Stomach smooth muscle (tissue), 2 donors: Measurements from ENCODE around the gene MIEN1.

Source experiments
- H3K27ac ChIP-seq: one replicate; pipeline ENCODE4 v1.7.0; 2013; ENCODE audit warnings: mild to moderate bottlenecking, low read length, inconsistent platforms
- H3K27me3 ChIP-seq, 2 donors: one replicate each; pipeline ENCODE4 v1.7.0; 2013; ENCODE audit warnings: low read length in 2 of 2; ENCODE audit not compliant: insufficient read depth in 2 of 2, control insufficient read depth in 1 of 2
- H3K36me3 ChIP-seq, 2 donors: one replicate each; pipeline ENCODE4 v1.7.0; 2013; ENCODE audit warnings: low read length in 2 of 2; ENCODE audit not compliant: control insufficient read depth in 2 of 2, insufficient read depth in 2 of 2
- H3K4me1 ChIP-seq: one replicate; pipeline ENCODE4 v1.7.0; 2013; ENCODE audit warnings: low read length; ENCODE audit not compliant: control insufficient read depth, insufficient read depth
- H3K4me3 ChIP-seq, 2 donors: one replicate each; pipeline ENCODE4 v1.7.0; 2013; ENCODE audit warnings: low read length in 2 of 2
- H3K9ac ChIP-seq, 2 donors: one replicate each; pipeline ENCODE4 v1.7.0; 2013; ENCODE audit warnings: low read length in 2 of 2, mild to moderate bottlenecking in 1 of 2
- H3K9me3 ChIP-seq, 2 donors: one replicate each; pipeline ENCODE4 v1.7.0; 2013; ENCODE audit warnings: low read length in 2 of 2; ENCODE audit not compliant: control insufficient read depth in 2 of 2
- donor health status: healthy.
- donor health status: Pancreatic carcinoma.

The MIEN1 gene

GRCh38 chr17:39738983-39739884, 8.9 kb upstream of the MIEN1 start:
- Histone ChIP-seq H3K4me3 (peak overlapping the region in 1 of 2 donors; percentile 22), H3K27ac (no peak overlapping the region), H3K36me3 (no peaks in the 10 kb centered on the region), H3K9ac (no peak overlapping the region), H3K4me1 (peaks cover 16% of the 10 kb centered on the region), H3K9me3 (no peaks in the 10 kb centered on the region), H3K27me3 (peaks cover 59 to 62% of the 10 kb centered on the region in 2 donors)

- Histone ChIP-seq H3K4me3 (no peak overlapping the region), H3K27ac (no peak overlapping the region), H3K4me1 (peaks cover 16% of the 10 kb centered on the region), H3K36me3 (no peaks in the 10 kb centered on the region), H3K27me3 (peaks cover 55 to 58% of the 10 kb centered on the region in 2 donors), H3K9ac (no peak overlapping the region), H3K9me3 (no peaks in the 10 kb centered on the region)
These were observed 8.2 kb upstream of the MIEN1 start for GRCh38 chr17:39738568-39738901.

- Histone ChIP-seq H3K27me3 (peaks cover 50 to 54% of the 10 kb centered on the region in 2 donors), H3K36me3 (no peaks in the 10 kb centered on the region), H3K4me1 (peaks cover 16% of the 10 kb centered on the region), H3K9ac (no peak within 1 kb of the TSS), H3K27ac (no peak within 1 kb of the TSS), H3K9me3 (no peaks in the 10 kb centered on the region), H3K4me3 (peak within 1 kb of the TSS in 1 of 2 donors; percentile 55)
These were observed 7.6 kb upstream of the MIEN1 start, which contains the start of gene GRB7 for GRCh38 chr17:39737760-39738567. GRB7 (plus strand) TSS chr17:39737938; CDS start chr17:39742302, 4,364 bp downstream.

- Histone ChIP-seq H3K4me3 (no peak overlapping the region), H3K27ac (no peak overlapping the region), H3K9ac (no peak overlapping the region)
These were observed 7.0 kb upstream of the MIEN1 start for GRCh38 chr17:39737206-39737759.

GRCh38 chr17:39736319-39737165, 6.2 kb upstream of the MIEN1 start:
- peaks cover 16% of the 10 kb centered on the region for H3K4me1 ChIP-seq
- H3K9me3 ChIP-seq, result no peaks in the 10 kb centered on the region
- no peak overlapping the region for H3K27ac ChIP-seq
- H3K27me3 ChIP-seq, result peaks cover 41 to 45% of the 10 kb centered on the region in 2 donors
- H3K36me3 ChIP-seq, result no peaks in the 10 kb centered on the region
- no peak overlapping the region for H3K4me3 ChIP-seq
- no peak overlapping the region for H3K9ac ChIP-seq

More at GRCh38 chr17:39737206-39737759, 7.0 kb upstream of the MIEN1 start:
- Histone ChIP-seq H3K27me3 (peaks cover 44 to 52% of the 10 kb centered on the region in 2 donors), H3K9me3 (no peaks in the 10 kb centered on the region), H3K36me3 (no peaks in the 10 kb centered on the region), H3K4me1 (peaks cover 16% of the 10 kb centered on the region)

GRCh38 chr17:39735882-39736281, 5.5 kb upstream of the MIEN1 start:
- H3K9me3 ChIP-seq, result no peaks in the 10 kb centered on the region
- no peaks in the 10 kb centered on the region for H3K36me3 ChIP-seq
- H3K27me3 ChIP-seq, result peaks cover 34 to 38% of the 10 kb centered on the region in 2 donors
- H3K4me3 ChIP-seq, result no peak overlapping the region
- peaks cover 16% of the 10 kb centered on the region for H3K4me1 ChIP-seq
- H3K9ac ChIP-seq, result no peak overlapping the region
- no peak overlapping the region for H3K27ac ChIP-seq

GRCh38 chr17:39732586-39732985, 2.3 kb upstream of the MIEN1 start:
- no peak overlapping the region for H3K9ac ChIP-seq
- H3K27me3 ChIP-seq, result peaks cover 9 to 11% of the 10 kb centered on the region in 2 donors
- no peaks in the 10 kb centered on the region for H3K9me3 ChIP-seq
- H3K27ac ChIP-seq, result no peak overlapping the region
- peaks cover 12% of the 10 kb centered on the region for H3K4me1 ChIP-seq
- H3K36me3 ChIP-seq, result peaks cover 4 to 6% of the 10 kb centered on the region in 2 donors
- no peak overlapping the region for H3K4me3 ChIP-seq

GRCh38 chr17:39729280-39729851, 966 bp downstream of the MIEN1 start:
- Histone ChIP-seq H3K4me1 (peaks cover 10% of the 10 kb centered on the region), H3K9me3 (no peaks in the 10 kb centered on the region), H3K9ac (peak overlapping the region; percentile 79 to 80), H3K4me3 (peak overlapping the region; percentile 77 to 89), H3K27ac (peak overlapping the region; percentile 67), H3K36me3 (peaks cover 9 to 18% of the 10 kb centered on the region in 2 donors), H3K27me3 (no peaks in the 10 kb centered on the region)

- peaks cover 10% of the 10 kb centered on the region for H3K4me1 ChIP-seq
- H3K36me3 ChIP-seq, result peaks cover 9 to 20% of the 10 kb centered on the region in 2 donors
- no peaks in the 10 kb centered on the region for H3K9me3 ChIP-seq
- no peak overlapping the region for H3K27ac ChIP-seq
- H3K9ac ChIP-seq, result no peak overlapping the region
- no peaks in the 10 kb centered on the region for H3K27me3 ChIP-seq
- no peak overlapping the region for H3K4me3 ChIP-seq
These were observed 2.8 kb downstream of the MIEN1 start for GRCh38 chr17:39727556-39727955.
